Ammon's horn (tissue), 1 donor: Measurements from ENCODE around the gene TRAF4.
"Not testable (repeated sequence)": the region's sequence is repeated elsewhere in the genome, so short reads cannot be mapped to it uniquely, and the experiment has no call there.

Source experiments
- DNase-seq: peaks from one replicate; pipeline ENCODE4 v3.0.0-alpha.2; 2016; ENCODE audit warnings: low spot score

The TRAF4 gene

DNA sequence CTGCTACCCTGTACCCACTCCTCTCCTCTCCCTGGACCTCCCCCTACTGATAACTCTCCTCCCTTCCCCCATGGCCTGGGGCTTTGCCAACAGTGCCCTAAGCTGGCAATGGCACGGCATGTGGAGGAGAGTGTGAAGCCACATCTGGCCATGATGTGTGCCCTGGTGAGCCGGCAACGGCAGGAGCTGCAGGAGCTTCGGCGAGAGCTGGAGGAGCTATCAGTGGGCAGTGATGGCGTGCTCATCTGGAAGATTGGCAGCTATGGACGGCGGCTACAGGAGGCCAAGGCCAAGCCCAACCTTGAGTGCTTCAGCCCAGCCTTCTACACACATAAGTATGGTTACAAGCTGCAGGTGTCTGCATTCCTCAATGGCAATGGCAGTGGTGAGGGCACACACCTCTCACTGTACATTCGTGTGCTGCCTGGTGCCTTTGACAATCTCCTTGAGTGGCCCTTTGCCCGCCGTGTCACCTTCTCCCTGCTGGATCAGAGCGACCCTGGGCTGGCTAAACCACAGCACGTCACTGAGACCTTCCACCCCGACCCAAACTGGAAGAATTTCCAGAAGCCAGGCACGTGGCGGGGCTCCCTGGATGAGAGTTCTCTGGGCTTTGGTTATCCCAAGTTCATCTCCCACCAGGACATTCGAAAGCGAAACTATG lies 5.2 kb downstream of the TRAF4 start:
- DNase-seq: no peak

DNA sequence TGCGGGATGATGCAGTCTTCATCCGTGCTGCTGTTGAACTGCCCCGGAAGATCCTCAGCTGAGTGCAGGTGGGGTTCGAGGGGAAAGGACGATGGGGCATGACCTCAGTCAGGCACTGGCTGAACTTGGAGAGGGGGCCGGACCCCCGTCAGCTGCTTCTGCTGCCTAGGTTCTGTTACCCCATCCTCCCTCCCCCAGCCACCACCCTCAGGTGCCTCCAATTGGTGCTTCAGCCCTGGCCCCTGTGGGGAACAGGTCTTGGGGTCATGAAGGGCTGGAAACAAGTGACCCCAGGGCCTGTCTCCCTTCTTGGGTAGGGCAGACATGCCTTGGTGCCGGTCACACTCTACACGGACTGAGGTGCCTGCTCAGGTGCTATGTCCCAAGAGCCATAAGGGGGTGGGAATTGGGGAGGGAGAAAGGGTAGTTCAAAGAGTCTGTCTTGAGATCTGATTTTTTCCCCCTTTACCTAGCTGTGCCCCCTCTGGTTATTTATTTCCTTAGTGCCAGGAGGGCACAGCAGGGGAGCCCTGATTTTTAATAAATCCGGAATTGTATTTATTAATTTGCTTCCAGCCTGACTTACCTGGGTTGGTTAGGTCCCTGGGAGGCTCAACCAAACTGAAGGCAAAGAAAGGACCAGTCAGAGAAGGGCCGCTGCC lies 5.8 kb downstream of the TRAF4 start:
- DNase-seq: no peak

DNA sequence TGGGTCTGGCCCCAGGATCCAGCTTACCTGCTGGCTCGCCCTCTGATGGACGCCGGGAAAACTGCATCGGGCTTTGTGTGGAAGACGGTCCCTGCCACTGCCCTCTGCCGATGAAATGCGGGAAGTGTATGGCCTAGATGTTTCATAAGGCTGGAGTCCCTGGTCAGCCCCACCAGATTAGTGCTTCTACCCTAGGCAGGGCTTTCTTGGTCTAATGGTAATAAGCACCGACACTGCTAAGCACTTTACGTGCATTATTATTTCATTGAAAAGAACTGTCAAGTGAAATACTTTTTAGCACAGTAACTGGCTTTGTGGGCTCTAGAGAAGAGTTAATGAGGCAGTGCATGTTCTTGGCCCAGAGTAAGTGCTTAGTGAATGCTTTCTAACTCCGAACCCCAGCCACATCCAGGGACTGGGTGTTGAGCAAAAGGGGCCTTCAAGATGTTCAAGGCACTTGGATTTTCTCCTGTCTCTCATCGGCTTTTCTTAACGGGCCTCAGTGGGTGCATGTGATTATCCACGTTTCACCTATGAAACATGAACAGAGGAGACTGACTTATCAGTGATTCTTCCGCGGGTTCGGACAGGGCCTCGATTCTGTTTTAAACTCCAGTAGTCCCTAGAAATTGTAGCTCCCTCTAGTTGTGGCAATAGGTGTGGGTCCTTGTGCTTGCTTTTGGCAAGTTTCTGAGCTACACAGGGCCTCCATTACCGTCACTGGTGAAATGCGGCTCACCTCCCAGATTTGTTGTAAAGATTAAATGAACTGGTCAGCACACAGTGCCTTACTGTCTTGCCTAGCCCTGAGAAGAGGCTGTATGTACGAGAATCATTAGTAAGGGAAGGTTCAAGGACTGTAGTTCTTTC lies 6.6 kb downstream of the TRAF4 start:
- DNase-seq: peak; percentile 96

GRCh38 chr17:28751600-28752366 lies 8.0 kb downstream of the TRAF4 start:
- DNase-seq: no peak

DNA sequence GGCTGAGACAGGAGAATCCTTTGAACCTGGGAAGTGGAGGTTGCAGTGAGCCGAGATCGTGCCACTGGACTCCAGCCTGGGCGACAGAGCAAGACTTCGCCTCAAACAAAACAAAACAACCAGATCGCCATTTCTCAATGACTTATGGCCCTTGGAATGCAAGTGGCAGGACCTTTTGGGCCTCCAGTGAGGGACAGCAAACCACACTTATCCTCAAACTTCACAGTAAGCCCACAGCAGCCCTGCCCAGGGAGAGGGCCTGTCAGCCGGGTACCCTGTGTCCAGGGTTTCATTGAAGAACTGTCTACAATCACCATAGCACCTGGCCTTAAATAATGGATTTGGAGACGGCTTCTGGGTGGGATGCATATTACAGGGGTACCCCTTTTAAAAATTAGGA lies 11.7 kb downstream of the TRAF4 start:
- DNase-seq: no peak

GRCh38 chr17:28756049-28756804 lies 12.4 kb downstream of the TRAF4 start:
- no peak for DNase-seq

DNA sequence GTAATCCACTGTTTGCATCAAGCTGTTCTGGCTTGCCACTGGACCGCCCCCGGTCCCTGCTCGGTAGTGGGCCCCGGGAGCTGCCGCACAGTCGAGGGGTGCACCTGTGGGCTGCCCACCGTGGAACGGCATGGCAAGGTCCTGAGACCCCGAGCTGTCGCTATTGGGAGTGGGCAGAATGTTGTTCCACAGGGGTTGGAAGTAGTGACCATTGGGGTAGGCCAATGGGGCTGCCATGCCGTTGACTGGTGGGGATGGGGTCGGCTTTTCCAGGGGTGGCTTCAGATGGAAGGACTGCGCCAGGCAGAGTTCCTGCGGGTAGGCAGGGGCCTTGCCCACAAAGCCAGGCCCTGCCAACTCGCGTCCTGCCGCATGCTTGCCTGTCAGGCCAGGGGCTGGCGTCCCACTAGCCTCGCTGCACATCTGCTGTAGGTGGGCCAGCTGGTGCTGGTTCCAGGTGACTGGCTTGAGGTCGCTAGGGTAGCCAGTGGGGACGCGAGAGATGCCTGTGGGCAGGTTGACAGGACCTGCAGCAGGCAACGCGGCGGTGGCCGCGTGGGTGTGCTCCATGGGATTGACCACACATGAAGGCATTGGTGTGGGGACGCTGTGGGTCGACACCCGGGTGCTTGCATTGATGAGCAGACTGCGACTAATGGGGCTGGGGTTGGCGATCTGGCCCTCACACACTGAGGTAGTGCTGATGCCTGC lies 14.8 kb downstream of the TRAF4 start:
- DNase-seq: no peak

GRCh38 chr17:28759256-28759865 lies 15.6 kb downstream of the TRAF4 start:
- no peak for DNase-seq

DNA sequence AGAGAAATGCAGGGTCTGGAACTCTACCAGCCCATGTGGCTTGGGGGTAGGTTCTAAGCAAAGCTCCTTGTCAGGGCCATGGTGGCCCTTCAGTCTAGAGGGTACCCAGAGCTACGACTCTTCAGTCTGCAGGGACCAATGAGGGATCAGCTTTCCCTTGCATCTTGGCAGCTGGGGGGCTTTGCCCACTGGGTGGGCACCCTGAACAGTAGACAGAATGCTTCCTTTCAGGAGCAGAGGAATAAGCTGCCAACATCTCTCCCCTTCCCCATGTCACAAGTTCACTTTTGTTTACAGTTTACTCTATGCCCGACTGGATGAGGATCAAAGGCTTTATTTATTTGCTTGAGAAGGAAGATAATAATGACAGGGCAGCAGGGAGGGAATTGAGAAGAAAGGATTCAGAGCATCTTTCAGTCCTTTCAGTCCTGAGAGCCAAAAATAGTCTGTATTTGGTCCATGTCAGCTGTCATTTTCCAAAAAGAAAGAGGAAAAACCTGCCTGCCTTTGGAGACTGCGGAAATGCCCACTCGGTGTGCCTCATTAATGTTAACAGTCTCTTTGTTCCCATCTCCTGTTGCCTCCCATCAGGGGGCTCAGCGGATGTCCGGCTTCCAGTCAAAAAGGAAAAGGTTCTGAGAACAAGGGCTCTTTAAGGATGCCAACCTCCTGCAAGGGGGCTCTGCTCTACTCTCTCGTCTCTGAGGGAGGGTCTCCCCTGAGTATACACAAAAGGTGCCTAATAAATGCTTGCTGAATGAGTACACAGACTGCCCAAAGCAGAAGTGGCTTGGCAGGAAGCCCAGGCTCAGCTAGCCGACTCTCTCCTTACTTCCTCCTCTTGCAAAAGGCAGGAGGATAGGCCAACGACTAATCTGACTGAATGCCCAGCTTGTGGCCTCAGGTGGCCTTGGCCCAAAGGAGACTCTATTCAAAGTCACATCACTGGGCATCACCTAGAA lies 17.1 kb downstream of the TRAF4 start:
- peak; percentile 70 for DNase-seq

- DNase-seq: no peak
Measured at GRCh38 chr17:28763137-28763799, 19.5 kb downstream of the TRAF4 start.

GRCh38 chr17:28763804-28764266 lies 20.0 kb downstream of the TRAF4 start:
- DNase-seq: peak; percentile 79

- no peak for DNase-seq
Measured at GRCh38 chr17:28765038-28765437, 21.2 kb downstream of the TRAF4 start.

GRCh38 chr17:28773736-28774135 lies 29.9 kb downstream of the TRAF4 start:
- no peak for DNase-seq

DNA sequence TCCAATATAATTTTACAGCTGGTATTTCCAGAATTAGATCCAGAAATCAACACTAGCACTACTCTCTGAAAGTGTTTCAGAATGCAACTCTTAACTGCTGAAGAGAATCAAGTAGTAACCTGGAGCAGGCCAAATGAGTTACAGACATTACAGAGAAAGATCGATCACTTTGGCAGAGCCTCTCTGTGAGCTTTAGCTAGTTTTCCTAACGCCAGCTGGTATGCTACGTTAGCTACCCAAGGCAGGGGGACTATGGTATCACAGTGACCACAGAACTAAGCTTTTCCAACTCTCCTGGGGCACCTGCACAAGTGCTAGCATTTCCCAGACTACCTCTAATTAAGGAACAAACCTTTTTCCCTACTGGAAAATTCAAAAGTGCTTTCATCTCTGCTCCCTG lies 30.4 kb downstream of the TRAF4 start:
- DNase-seq: no peak

DNA sequence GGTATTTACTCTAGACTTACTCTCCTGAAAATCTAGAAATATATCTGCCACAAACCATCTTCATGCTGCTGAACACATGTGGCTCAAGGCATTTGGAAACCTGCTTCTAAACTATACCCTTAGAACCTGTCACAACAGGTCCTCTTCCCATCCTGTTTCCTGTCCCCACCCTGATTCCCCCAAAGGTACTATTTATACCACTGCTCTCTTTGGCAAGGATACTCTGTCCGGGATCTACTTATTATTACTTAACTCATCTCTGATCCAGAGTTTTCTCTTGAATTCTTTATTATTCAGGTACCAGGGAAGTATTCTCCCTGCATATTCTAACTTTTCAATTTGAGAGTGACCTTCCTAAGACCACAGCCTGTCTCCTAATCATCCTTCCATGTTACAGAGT lies 33.4 kb downstream of the TRAF4 start:
- no peak for DNase-seq

DNA sequence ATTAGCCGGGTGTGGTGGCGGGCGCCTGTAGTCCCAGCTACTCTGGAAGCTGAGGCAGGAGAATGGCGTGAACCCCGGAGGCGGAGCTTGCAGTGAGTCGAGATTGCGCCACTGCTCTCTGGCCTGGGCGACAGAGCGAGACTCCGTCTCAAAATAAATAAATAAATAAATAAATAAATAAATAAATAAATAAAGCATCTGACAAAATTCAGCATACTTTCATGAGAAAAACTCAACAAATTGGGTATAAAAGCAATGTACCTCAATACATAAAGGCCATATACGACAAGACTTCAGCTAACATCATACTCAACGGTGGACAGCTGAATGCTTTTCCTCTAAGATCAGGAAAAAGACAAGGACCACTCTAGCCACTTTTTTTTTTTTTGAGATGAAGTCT lies 35.8 kb downstream of the TRAF4 start:
- not testable (repeated sequence) for DNase-seq

GRCh38 chr17:28783161-28783560 lies 39.4 kb downstream of the TRAF4 start:
- DNase-seq: no peak

GRCh38 chr17:28788100-28788499 lies 44.3 kb downstream of the TRAF4 start:
- no peak for DNase-seq
